A549 (cell line): ENCODE measurements around the gene CYSLTR2. TPM values are rescaled to one million over a fixed set of nuclear protein-coding genes. Genes with fewer than 3 reads are reported as not detected.

Experiments
- ATAC-seq, 2 experiments: fragments of 200-7000 bp in 1 of 2; fragments of >200 bp in 1 of 2; cut with Nextera tagmentation in 1 of 2; cut with Tn5 transposase in 1 of 2; 3 replicates each; pipeline versions ENCODE4 v1.8.0 to v1.9.1; 2018 to 2020; ENCODE audit warnings: mild to moderate bottlenecking in 1 of 2, moderate library complexity in 1 of 2
- CTCF ChIA-PET: fragments of 300-600 bp; sonication (Branson Sonifier 250); formaldehyde crosslinking; extraction: SDS; loops from one replicate; lab custom pipeline; 2021; ENCODE audit warnings: antibody characterized with exemption, inconsistent platforms; lab: Yijun Ruan, JAX
- POLR2A ChIA-PET: fragments of 350-600 bp; formaldehyde crosslinking; extraction: SDS; loops from one replicate; lab custom pipeline; 2021; ENCODE audit warnings: antibody characterized with exemption, inconsistent platforms; lab: Yijun Ruan, JAX
- DNase-seq, 2 experiments: peaks; one replicate each; pipeline versions ENCODE4 v3.0.0 to v3.0.0-alpha.2; 2011 to 2016; ENCODE audit warnings: low read depth in 1 of 2, low spot score in 1 of 2
- FAIRE-seq: peaks from 2 replicates; lab custom pipeline; 2011; peaks lifted over from hg19 to GRCh38; lab: Jason Lieb, UNC
- H3K27ac ChIP-seq, 2 experiments: fragments of >200 bp; sonication (Bioruptor Twin); formaldehyde crosslinking; 3 replicates each; pipeline ENCODE4 v1.5.1; 2016 to 2017
- H3K4me1 ChIP-seq: fragments of >200 bp; sonication (Bioruptor Twin); formaldehyde crosslinking; 3 replicates; pipeline ENCODE4 v1.6.1; 2016
- H3K4me2 ChIP-seq: fragments of >200 bp; sonication (Bioruptor Twin); formaldehyde crosslinking; 3 replicates; pipeline ENCODE4 v1.6.1; 2016
- H3K4me3 ChIP-seq: fragments of >200 bp; sonication (Bioruptor Twin); formaldehyde crosslinking; 3 replicates; pipeline ENCODE4 v1.5.1; 2016
- H3K9me3 ChIP-seq: fragments of >200 bp; sonication (Bioruptor Twin); formaldehyde crosslinking; 3 replicates; pipeline ENCODE4 v1.6.1; 2016
- BHLHE40 ChIP-seq: IDR thresholded peaks from 2 replicates; pipeline ENCODE4 v1.6.1; 2012; ENCODE audit warnings: low read depth, low read length, inconsistent platforms
- CEBPB ChIP-seq, 2 experiments: fragments of >200 bp in 1 of 2; sonication (Bioruptor Twin) in 1 of 2; formaldehyde crosslinking in 1 of 2; IDR thresholded peaks; 2 replicates each; pipeline ENCODE4 v1.6.1; 2012 to 2016
- CHD2 ChIP-seq: fragments of 150-350 bp; IDR thresholded peaks from 2 replicates; pipeline ENCODE4 v1.6.1; 2014; ENCODE audit warnings: low read length; ENCODE audit not compliant: partially characterized antibody
- E2F6 ChIP-seq: IDR thresholded peaks from 2 replicates; pipeline ENCODE4 v1.6.1; 2012; ENCODE audit warnings: low read depth, borderline replicate concordance
- EHF ChIP-seq: fragments of 250-450 bp; sonication (Bioruptor Pico); IDR thresholded peaks from 2 replicates; pipeline ENCODE4 v1.5.0; 2020; ENCODE audit warnings: mild to moderate bottlenecking
- EHMT2 ChIP-seq: fragments of 200-600 bp; sonication (generic); IDR thresholded peaks from 2 replicates; pipeline ENCODE4 v1.6.1; 2016; ENCODE audit warnings: antibody characterized with exemption, low read depth, mild to moderate bottlenecking, moderate library complexity
- ESRRA ChIP-seq: fragments of 150-350 bp; IDR thresholded peaks from 2 replicates; pipeline ENCODE4 v1.6.1; 2014; ENCODE audit warnings: mild to moderate bottlenecking, low read length, borderline replicate concordance
- FOSB ChIP-seq: fragments of 250-450 bp; sonication (Bioruptor Pico); IDR thresholded peaks from 2 replicates; pipeline ENCODE4 v1.5.0; 2020; ENCODE audit warnings: mild to moderate bottlenecking, moderate library complexity
- HOXA7 ChIP-seq: fragments of 250-450 bp; sonication (Bioruptor Pico); IDR thresholded peaks from 2 replicates; pipeline ENCODE4 v1.5.0; 2020; ENCODE audit warnings: mild to moderate bottlenecking, moderate library complexity
- HOXB13 ChIP-seq: fragments of 250-450 bp; sonication (Bioruptor Pico); IDR thresholded peaks from 2 replicates; pipeline ENCODE4 v1.5.0; 2020; ENCODE audit warnings: low read depth, mild to moderate bottlenecking, moderate library complexity
- HOXB5 ChIP-seq: fragments of 250-450 bp; sonication (Bioruptor Pico); IDR thresholded peaks from 2 replicates; pipeline ENCODE4 v1.5.0; 2020; ENCODE audit warnings: mild to moderate bottlenecking, moderate library complexity
- JUN ChIP-seq, 2 experiments: fragments of >200 bp; sonication (Bioruptor Twin); formaldehyde crosslinking; IDR thresholded peaks; 2 replicates in 1 of 2; 3 replicates in 1 of 2; pipeline ENCODE4 v1.6.1; 2016 to 2017
- MAFK ChIP-seq: fragments of 450-650 bp; IDR thresholded peaks from 2 replicates; pipeline ENCODE4 v1.6.1; 2014; ENCODE audit not compliant: partially characterized antibody
- MAZ ChIP-seq: fragments of 150-350 bp; IDR thresholded peaks from 2 replicates; pipeline ENCODE4 v1.6.1; 2014; ENCODE audit warnings: antibody characterized with exemption, low read depth, low read length, borderline replicate concordance
- NFE2L2 ChIP-seq: fragments of 150-350 bp; conservative IDR thresholded peaks from 2 replicates; pipeline ENCODE4 v1.6.1; 2014; ENCODE audit warnings: low read length
- NPAS2 ChIP-seq: fragments of 250-450 bp; sonication (Bioruptor Pico); IDR thresholded peaks from 2 replicates; pipeline ENCODE4 v1.8.0; 2022; ENCODE audit warnings: mild to moderate bottlenecking, moderate library complexity, borderline replicate concordance
- PBX3 ChIP-seq: IDR thresholded peaks from 2 replicates; pipeline ENCODE4 v1.6.1; 2012
- RAD21 ChIP-seq, 2 experiments: fragments of >200 bp in 1 of 2; sonication (Bioruptor Twin) in 1 of 2; formaldehyde crosslinking in 1 of 2; IDR thresholded peaks in 1 of 2; conservative IDR thresholded peaks in 1 of 2; 2 replicates in 1 of 2; 3 replicates in 1 of 2; pipeline ENCODE4 v1.6.1; 2012 to 2018; ENCODE audit warnings: inconsistent platforms in 1 of 2
- RARB ChIP-seq: fragments of 250-450 bp; sonication (Bioruptor Pico); IDR thresholded peaks from 2 replicates; pipeline ENCODE4 v1.8.0; 2021; ENCODE audit warnings: mild to moderate bottlenecking, moderate library complexity
- RCOR1 ChIP-seq: fragments of 150-350 bp; IDR thresholded peaks from 2 replicates; pipeline ENCODE4 v1.6.1; 2014; ENCODE audit warnings: antibody characterized with exemption, low read length, low read depth
- SMC3 ChIP-seq: fragments of >200 bp; sonication (Bioruptor Twin); formaldehyde crosslinking; IDR thresholded peaks from 3 replicates; pipeline ENCODE4 v1.6.1; 2018; ENCODE audit warnings: inconsistent platforms
- SREBF2 ChIP-seq: fragments of 450-650 bp; IDR thresholded peaks from 2 replicates; pipeline ENCODE4 v1.6.1; 2014; ENCODE audit warnings: mild to moderate bottlenecking, moderate library complexity
- TP53 ChIP-seq: fragments of 250-450 bp; sonication (Bioruptor Pico); IDR thresholded peaks from 2 replicates; pipeline ENCODE4 v1.5.0; 2021; ENCODE audit warnings: mild to moderate bottlenecking, moderate library complexity
- WGBS: methylation state at CpG from one replicate; pipeline ENCODE4 v1.1.6; 2017; ENCODE audit errors: missing lambda C conversion rate; 5-methylcytosine and 5-hydroxymethylcytosine counted together
- polyA plus RNA-seq, 4 experiments: library from polyadenylated mRNA; depleted of rRNA in 3 of 4; stranded (reverse); fragments of >200 nt; fragmentation: RNase III in 1 of 4; extraction: RNeasy Plus Mini Kit Qiagen cat#74134 plus additional on column Dnase treatment in 1 of 4; gene quantifications; 2 replicates in 3 of 4; 3 replicates in 1 of 4; pipeline ENCODE4 v1.2.3, GENCODE V29; 2011 to 2017
- TF ChIP-seq, protein P1 (sequence below): fragments of >200 bp; sonication (Bioruptor Twin); formaldehyde crosslinking; IDR thresholded peaks from 3 replicates; pipeline ENCODE4 v1.6.1; 2016
- TF ChIP-seq, protein P2 (sequence below): fragments of 250-450 bp; sonication (Bioruptor Pico); IDR thresholded peaks from 2 replicates; pipeline ENCODE4 v1.5.0; 2020; ENCODE audit warnings: low read depth, mild to moderate bottlenecking, moderate library complexity
- TF ChIP-seq, protein P3 (sequence below): fragments of 250-450 bp; sonication (Bioruptor Pico); IDR thresholded peaks from 2 replicates; pipeline ENCODE4 v1.5.0; 2021; ENCODE audit warnings: mild to moderate bottlenecking, moderate library complexity, borderline replicate concordance

CYSLTR2 gene
- polyA plus RNA-seq, 2 of the 4 experiments (the other 2 are of a cell fraction), result not detected

GRCh38 chr13:48708764-48709163 is 55.0 kb downstream of the CYSLTR2 start (continued):
- TF ChIP-seq BHLHE40, result no peak
- TF ChIP-seq RARB (CRISPR knock-in tag), result no peak
- TF ChIP-seq, protein P1, sequence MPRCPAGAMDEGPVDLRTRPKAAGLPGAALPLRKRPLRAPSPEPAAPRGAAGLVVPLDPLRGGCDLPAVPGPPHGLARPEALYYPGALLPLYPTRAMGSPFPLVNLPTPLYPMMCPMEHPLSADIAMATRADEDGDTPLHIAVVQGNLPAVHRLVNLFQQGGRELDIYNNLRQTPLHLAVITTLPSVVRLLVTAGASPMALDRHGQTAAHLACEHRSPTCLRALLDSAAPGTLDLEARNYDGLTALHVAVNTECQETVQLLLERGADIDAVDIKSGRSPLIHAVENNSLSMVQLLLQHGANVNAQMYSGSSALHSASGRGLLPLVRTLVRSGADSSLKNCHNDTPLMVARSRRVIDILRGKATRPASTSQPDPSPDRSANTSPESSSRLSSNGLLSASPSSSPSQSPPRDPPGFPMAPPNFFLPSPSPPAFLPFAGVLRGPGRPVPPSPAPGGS, result no peak
- TF ChIP-seq, protein P2, sequence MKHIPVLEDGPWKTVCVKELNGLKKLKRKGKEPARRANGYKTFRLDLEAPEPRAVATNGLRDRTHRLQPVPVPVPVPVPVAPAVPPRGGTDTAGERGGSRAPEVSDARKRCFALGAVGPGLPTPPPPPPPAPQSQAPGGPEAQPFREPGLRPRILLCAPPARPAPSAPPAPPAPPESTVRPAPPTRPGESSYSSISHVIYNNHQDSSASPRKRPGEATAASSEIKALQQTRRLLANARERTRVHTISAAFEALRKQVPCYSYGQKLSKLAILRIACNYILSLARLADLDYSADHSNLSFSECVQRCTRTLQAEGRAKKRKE (CRISPR knock-in tag), result no peak
- TF ChIP-seq HOXB13, result no peak
- no peak for TF ChIP-seq SMC3
- no peak for TF ChIP-seq ESRRA
- TF ChIP-seq EHF (CRISPR knock-in tag), result no peak
- no peak for TF ChIP-seq RAD21 (conservative IDR thresholded peaks at IDR 0.05 in 1 of 2, IDR thresholded peaks at IDR 0.05 in 1 of 2)

- H3K9me3 ChIP-seq, result no peaks in the 10 kb centered on the region
- H3K4me2 ChIP-seq, result no peak overlapping the region
- 42% methylated on average over 2 of the region's 2 CpGs for WGBS
- no peaks in the 10 kb centered on the region for H3K4me1 ChIP-seq
- ChIA-PET CTCF (interaction anchor here (1.4 kb wide), 1 partner anchor 13 kb away, joined by 5 read pairs; no protein-coding TSS in a partner anchor), POLR2A (no interaction called here)
- no peak for ATAC-seq
- TF ChIP-seq NPAS2 (CRISPR knock-in tag) (no peak), EHMT2 (no peak), PBX3 (no peak), CHD2 (no peak), E2F6 (no peak), JUN (IDR thresholded peaks at IDR 0.05) (no peak), NFE2L2 (no peak), SMC3 (no peak), TP53 (no peak), HOXA7 (CRISPR knock-in tag) (no peak), HOXB5 (CRISPR knock-in tag) (no peak), MAFK (no peak), FOSB (no peak), MAZ (no peak), CEBPB (IDR thresholded peaks at IDR 0.05) (no peak), RCOR1 (no peak), SREBF2 (no peak), ESRRA (no peak)
- TF ChIP-seq, protein P2 (CRISPR knock-in tag), result no peak
- TF ChIP-seq, protein P3, sequence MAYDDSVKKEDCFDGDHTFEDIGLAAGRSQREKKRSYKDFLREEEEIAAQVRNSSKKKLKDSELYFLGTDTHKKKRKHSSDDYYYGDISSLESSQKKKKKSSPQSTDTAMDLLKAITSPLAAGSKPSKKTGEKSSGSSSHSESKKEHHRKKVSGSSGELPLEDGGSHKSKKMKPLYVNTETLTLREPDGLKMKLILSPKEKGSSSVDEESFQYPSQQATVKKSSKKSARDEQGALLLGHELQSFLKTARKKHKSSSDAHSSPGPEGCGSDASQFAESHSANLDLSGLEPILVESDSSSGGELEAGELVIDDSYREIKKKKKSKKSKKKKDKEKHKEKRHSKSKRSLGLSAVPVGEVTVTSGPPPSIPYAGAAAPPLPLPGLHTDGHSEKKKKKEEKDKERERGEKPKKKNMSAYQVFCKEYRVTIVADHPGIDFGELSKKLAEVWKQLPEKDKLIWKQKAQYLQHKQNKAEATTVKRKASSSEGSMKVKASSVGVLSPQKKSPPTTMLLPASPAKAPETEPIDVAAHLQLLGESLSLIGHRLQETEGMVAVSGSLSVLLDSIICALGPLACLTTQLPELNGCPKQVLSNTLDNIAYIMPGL (CRISPR knock-in tag), result no peak
- no peak overlapping the region for H3K27ac ChIP-seq
- FAIRE-seq, result no peak
- no peak for DNase-seq
- no peak overlapping the region for H3K4me3 ChIP-seq
Observed at GRCh38 chr13:48709213-48709612, 55.5 kb downstream of the CYSLTR2 start.
